Kidney (tissue), 14 donors: ENCODE data around the gene LRIT1. TPM values are rescaled to one million over a fixed set of nuclear protein-coding genes. Genes with fewer than 3 reads are reported as not detected.

Experiments
- DNase-seq, 5 donors: peaks; one replicate each; pipeline ENCODE4 v3.0.0-alpha.2; 2013 to 2020
- FAIRE-seq: peaks from 2 replicates; lab custom pipeline; 2012; peaks lifted over from hg19 to GRCh38; lab: Jason Lieb, UNC
- H3K27ac ChIP-seq, 2 donors: one replicate each; pipeline ENCODE4 v1.7.0; 2013; ENCODE audit warnings: low read depth in 2 of 2, low read length in 2 of 2, inconsistent platforms in 1 of 2
- H3K27me3 ChIP-seq: one replicate; pipeline ENCODE4 v1.7.1; 2013; ENCODE audit warnings: low read length, inconsistent platforms; ENCODE audit not compliant: control insufficient read depth, insufficient read depth
- H3K36me3 ChIP-seq, 3 donors: one replicate each; pipeline versions ENCODE4 v1.7.0 to v1.7.1; 2013; ENCODE audit warnings: low read length in 3 of 3, control low read depth in 1 of 3, inconsistent platforms in 1 of 3; ENCODE audit not compliant: insufficient read depth in 3 of 3, control insufficient read depth in 2 of 3
- H3K4me1 ChIP-seq, 3 donors: one replicate each; pipeline versions ENCODE4 v1.7.0 to v1.7.1; 2013; ENCODE audit warnings: low read length in 3 of 3, inconsistent platforms in 1 of 3, low read depth in 1 of 3; ENCODE audit not compliant: control insufficient read depth in 2 of 3, insufficient read depth in 2 of 3
- H3K4me3 ChIP-seq, 3 donors: one replicate each; pipeline versions ENCODE4 v1.7.0 to v1.8.1; 2013; ENCODE audit warnings: low read length in 3 of 3, control low read depth in 1 of 3, inconsistent platforms in 1 of 3
- H3K9ac ChIP-seq, 3 donors: one replicate each; pipeline versions ENCODE4 v1.7.0 to v1.7.1; 2013; ENCODE audit warnings: low read length in 3 of 3, control low read depth in 1 of 3, inconsistent platforms in 1 of 3
- H3K9me3 ChIP-seq, 3 donors: one replicate each; pipeline versions ENCODE4 v1.7.0 to v1.7.1; 2013; ENCODE audit warnings: low read length in 3 of 3, control low read depth in 1 of 3, inconsistent platforms in 1 of 3; ENCODE audit not compliant: control insufficient read depth in 2 of 3, insufficient read depth in 1 of 3
- intact Hi-C: fragments of 100-400 bp; cut with DNase I; formaldehyde crosslinking; loops from one replicate; pipeline ENCODE4 v1.11.1; 2022
- polyA plus RNA-seq: library from polyadenylated mRNA; stranded (reverse); fragments of 350-450 nt; fragmentation: Illumina TruSeq; extraction: RNeasy Lipid Tissue Mini Kit (QIAGEN cat#74804); gene quantifications from one replicate; pipeline ENCODE4 v1.2.3, GENCODE V29; 2014; ENCODE audit warnings: low read depth, low replicate concordance; ENCODE audit not compliant: insufficient read depth
- total RNA-seq: library from RNA; stranded (reverse); fragmentation: NEBNext Ultra II Directional; extraction: Animal tissue kit (Norgen Biotek cat#: 25700); gene quantifications from one replicate; pipeline ENCODE4 v1.2.1, GENCODE V29; 2021
- TF ChIP-seq, protein P1 (sequence below): IDR thresholded peaks from 3 replicates; pipeline ENCODE4 v1.5.1; 2012; ENCODE audit warnings: mild to moderate bottlenecking, moderate library complexity, borderline replicate concordance; ENCODE audit not compliant: insufficient read depth; ENCODE audit errors: extremely low read depth
- donor health status: control.
- donor health status: control.
- donor health status: control.
- donor health status: control.
- donor health status: control.
- donor health status: DM: yes; HTN: yes; CAD: no.
- donor health status: Normal renal cell carcinoma (clear cell type).

The LRIT1 gene
- total and polyA plus RNA-seq, 2 donors from 2014 or later, result not detected

- FAIRE-seq, result no peak
- no peak overlapping the region for H3K27ac ChIP-seq
- TF ChIP-seq, protein P1, sequence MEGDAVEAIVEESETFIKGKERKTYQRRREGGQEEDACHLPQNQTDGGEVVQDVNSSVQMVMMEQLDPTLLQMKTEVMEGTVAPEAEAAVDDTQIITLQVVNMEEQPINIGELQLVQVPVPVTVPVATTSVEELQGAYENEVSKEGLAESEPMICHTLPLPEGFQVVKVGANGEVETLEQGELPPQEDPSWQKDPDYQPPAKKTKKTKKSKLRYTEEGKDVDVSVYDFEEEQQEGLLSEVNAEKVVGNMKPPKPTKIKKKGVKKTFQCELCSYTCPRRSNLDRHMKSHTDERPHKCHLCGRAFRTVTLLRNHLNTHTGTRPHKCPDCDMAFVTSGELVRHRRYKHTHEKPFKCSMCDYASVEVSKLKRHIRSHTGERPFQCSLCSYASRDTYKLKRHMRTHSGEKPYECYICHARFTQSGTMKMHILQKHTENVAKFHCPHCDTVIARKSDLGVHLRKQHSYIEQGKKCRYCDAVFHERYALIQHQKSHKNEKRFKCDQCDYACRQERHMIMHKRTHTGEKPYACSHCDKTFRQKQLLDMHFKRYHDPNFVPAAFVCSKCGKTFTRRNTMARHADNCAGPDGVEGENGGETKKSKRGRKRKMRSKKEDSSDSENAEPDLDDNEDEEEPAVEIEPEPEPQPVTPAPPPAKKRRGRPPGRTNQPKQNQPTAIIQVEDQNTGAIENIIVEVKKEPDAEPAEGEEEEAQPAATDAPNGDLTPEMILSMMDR, result no peak
Observed at GRCh38 chr10:84265418-84265817, 24.1 kb upstream of the LRIT1 start.

DNA sequence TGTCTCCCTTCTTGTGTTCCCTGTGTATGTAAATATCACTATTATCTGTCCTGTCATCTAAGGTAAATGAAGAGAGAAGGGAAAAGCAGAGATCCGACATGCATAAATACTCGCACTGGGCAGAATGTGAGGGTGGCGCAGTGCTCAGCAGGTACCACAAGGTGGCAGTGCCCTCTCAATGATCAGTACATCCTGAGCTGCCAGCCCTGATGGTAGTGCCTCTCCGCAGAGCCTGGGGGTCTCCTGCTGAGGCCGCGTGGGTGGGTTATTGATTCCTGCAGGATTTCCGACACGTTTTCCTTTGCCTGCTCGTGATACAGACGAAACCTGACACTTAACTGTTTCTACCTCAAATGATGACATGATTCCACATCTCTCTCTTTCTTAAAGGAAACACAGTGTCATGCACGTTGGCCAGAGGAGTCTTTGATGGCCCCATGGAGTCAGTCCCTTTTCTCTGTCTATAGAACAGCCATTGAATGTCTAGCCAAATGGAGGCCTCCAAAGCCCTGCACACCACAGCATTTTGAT is 23.3 kb upstream of the LRIT1 start:
- Histone ChIP-seq H3K9me3 (no peaks in the 10 kb centered on the region), H3K36me3 (no peaks in the 10 kb centered on the region), H3K27ac (no peak overlapping the region), H3K4me3 (no peak overlapping the region), H3K27me3 (no peaks in the 10 kb centered on the region), H3K4me1 (peaks cover 0 to 3% (median 0%) of the 10 kb centered on the region in 3 donors), H3K9ac (no peak overlapping the region)
- intact Hi-C loops, result loop anchor here (5.0 to 10.0 kb wide), 2 partner anchors 100 to 273 kb away; no protein-coding TSS in a partner anchor
- TF ChIP-seq, protein P1, result peak; percentile 88
- DNase-seq, result peak in 4 of 5 donors; percentile 57 to 70 (median 60)
- FAIRE-seq, result no peak

More at GRCh38 chr10:84265418-84265817, 24.1 kb upstream of the LRIT1 start:
- no peak for DNase-seq
- Histone ChIP-seq H3K9ac (no peak overlapping the region), H3K36me3 (no peaks in the 10 kb centered on the region), H3K4me3 (no peak overlapping the region), H3K9me3 (no peaks in the 10 kb centered on the region), H3K4me1 (peaks cover 0 to 3% (median 0%) of the 10 kb centered on the region in 3 donors), H3K27me3 (no peaks in the 10 kb centered on the region)
- intact Hi-C loops, result loop anchor here (5.0 to 10.0 kb wide), 2 partner anchors 99 to 272 kb away; no protein-coding TSS in a partner anchor

DNA sequence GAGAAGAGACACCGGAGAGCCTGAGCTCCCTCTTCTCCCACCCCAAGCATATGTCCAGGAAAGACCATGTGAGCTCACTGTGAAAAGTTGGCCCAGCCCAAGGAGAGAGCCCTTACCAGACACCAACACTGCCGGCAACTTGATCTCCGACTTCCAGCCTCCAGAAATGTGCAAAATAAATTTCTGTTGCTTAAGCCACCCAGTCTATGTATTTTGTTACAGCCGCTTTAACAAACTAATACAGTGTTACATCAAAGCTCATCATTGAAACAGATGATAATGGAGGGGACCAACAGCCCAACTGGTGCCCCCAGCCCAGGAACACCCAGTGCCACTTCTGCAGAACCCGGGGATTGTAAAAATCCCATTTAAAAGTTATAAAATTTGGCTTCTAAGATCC is 22.4 kb upstream of the LRIT1 start:
- FAIRE-seq (no peak), DNase-seq (no peak)
- H3K27me3 ChIP-seq, result no peaks in the 10 kb centered on the region
- H3K27ac ChIP-seq, result no peak overlapping the region
- no peak overlapping the region for H3K9ac ChIP-seq
- no peak overlapping the region for H3K4me3 ChIP-seq
- peaks cover 0 to 3% (median 0%) of the 10 kb centered on the region in 3 donors for H3K4me1 ChIP-seq
- intact Hi-C loops, result loop anchor here (10.0 kb wide), 1 partner anchor 101 kb away; no protein-coding TSS in a partner anchor
- no peaks in the 10 kb centered on the region for H3K36me3 ChIP-seq
- TF ChIP-seq, protein P1, result no peak
- H3K9me3 ChIP-seq, result no peaks in the 10 kb centered on the region
